GM19035 (cell line): Measurements from ENCODE around the gene SVIL.
"Not testable (repeated sequence)": the region's sequence is repeated elsewhere in the genome, so short reads cannot be mapped to it uniquely, and the experiment has no call there.

Source experiments
- ATAC-seq: cut with Tn5 transposase; IDR thresholded peaks from one replicate; pipeline ENCODE4 v1.9.1; 2021; ENCODE audit not compliant: unreplicated experiment

SVIL gene

GRCh38 chr10:29543715-29544114 lies 91.1 kb downstream of the SVIL start:
- no peak for ATAC-seq

DNA sequence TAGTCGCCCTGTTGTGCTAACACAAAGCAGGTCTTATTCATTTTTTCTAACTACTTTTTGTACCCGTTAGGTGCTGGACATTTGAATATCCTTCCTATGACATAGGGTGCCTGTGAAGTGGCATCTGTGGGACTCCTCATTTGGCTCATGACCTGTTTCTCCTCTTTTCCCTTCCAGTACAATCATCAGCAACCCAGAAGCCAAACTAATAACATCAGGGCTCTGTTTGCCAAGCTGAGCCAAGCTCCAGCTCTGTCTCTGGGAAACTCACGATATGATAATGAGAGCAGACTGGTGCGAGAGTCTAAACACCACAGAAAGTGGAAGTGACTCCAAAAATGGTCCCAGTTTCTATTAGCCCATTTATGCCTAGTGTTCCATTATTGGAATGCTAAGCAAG lies 92.0 kb downstream of the SVIL start:
- ATAC-seq = no peak

GRCh38 chr10:29541422-29542210 lies 93.2 kb downstream of the SVIL start:
- ATAC-seq = no peak

- no peak for ATAC-seq
These were observed 94.8 kb downstream of the SVIL start for GRCh38 chr10:29540016-29540415.

DNA sequence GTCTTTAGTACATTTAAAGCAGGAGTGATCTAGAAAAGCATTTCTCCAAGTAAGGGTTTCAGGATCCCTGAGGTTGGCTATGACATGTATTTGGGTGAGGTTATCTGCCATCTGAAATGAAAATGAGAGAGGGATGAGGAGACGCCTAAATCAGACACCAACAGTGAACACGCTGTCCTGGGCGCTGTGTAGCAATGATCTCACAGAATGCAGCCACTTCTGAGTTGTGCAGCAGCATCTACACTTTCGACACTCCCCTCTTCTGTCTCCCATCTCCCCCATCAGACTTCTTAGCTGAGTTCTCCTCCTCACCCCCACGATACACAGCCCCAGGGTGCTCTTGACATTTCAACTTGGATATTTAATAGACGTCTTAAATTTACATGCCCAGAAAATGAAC lies 95.4 kb downstream of the SVIL start:
- ATAC-seq = no peak

- no peak for ATAC-seq
These were observed 97.0 kb downstream of the SVIL start for GRCh38 chr10:29537799-29538198.

DNA sequence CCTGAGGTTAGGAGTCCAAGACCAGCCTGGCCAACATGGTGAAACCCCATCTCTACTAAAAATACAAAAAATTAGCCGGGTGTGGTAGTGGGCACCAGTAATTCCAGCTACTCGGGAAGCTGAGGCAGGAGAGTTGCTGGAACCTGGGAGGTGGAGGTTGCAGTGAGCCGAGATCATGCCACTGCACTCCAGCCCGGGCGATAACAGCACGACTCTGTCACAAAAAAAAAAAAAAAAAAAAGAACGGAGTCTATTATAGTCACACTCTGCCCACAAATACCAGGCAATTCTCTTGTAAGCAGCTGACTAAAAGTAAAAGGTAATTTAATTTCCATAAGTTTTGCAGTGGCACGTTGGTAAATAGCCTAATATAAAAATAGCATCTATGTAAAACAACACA lies 98.1 kb downstream of the SVIL start:
- not testable (repeated sequence) for ATAC-seq

- ATAC-seq = no peak
These were observed 98.9 kb downstream of the SVIL start for GRCh38 chr10:29535778-29536453.

GRCh38 chr10:29535012-29535777 lies 99.6 kb downstream of the SVIL start:
- ATAC-seq = no peak

DNA sequence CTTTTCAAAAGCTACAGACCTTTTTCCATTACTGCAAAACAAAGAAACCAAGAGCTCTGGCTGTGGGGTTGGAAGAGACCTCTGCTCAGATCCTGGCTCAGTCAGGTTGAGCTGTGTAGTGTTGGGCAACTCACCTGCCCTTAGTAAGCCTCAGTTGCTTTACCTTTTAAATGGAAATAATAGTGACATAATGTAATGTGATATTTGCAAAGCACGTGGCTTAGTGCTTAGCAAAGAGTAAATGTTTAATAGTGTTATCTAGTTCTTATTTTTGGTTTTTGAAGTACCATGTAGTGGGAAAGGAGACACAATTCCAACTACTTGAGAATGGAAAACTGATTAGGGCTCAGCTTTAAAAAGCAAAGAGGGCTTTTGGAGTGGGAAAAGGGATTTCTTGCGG lies 100.2 kb downstream of the SVIL start:
- ATAC-seq = no peak

- no peak for ATAC-seq
These were observed 101.0 kb downstream of the SVIL start for GRCh38 chr10:29533696-29534285.

GRCh38 chr10:29533046-29533445 lies 101.7 kb downstream of the SVIL start:
- ATAC-seq = no peak

GRCh38 chr10:29532256-29532878 lies 102.4 kb downstream of the SVIL start:
- no peak for ATAC-seq

DNA sequence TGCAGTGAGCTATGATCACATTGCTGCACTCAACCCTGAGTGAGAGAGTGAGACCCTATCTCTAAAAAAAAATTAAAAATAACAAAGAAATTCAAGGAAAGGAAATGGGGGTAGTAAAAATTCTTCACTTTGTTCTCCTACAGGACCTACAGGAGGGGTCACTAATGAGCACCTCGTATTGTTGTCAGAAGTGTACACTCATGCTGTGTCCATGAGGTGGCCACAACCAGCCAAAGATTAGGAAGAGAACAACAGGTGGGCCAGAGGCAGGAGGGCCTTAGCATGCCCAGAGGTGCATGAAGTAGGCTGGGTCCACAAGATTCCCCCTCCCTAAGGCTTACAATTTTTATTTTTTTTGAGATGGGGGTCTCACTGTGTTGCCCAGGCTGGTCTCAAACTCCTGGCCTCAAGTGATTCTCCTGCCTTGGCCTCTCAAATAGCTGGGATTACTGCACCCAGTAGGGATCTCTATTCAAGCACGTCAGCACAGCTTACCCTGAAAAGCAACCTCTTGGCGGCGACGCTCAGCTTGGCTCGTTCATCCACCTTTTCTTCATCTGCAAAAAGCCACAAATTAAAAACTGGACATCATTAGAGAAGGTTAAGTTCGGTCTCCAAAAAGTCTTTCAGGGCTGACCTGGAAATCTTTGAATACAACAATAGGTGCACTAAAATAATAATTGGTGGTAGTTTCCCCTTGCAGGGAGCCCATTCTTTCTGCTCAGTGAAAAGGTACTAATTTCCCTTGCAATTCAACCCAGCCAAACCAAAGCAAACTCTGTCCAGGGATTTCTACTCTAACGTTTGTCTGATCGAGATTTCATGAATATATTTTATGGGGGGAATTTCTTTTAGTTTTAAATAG lies 104.4 kb downstream of the SVIL start:
- ATAC-seq = no peak

GRCh38 chr10:29529146-29529545 lies 105.6 kb downstream of the SVIL start:
- no peak for ATAC-seq

DNA sequence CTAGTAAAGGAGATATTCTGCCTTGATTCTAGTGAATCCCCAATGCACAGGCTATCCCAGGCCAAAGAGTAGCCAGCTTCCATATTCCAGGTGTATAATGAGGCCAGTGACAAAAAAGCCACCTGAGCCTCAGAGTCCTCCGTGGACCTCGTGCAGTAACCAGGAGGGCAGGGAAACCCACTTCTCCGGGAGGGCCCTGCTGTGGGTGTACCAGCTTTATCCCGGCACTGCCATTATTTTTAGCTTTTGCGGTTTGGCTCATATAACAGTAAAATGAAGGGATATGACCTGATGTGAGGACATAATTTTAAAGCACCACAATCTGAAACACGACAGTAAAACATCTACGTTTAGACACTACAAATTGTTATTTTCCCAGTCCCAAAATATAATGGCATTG lies 109.0 kb downstream of the SVIL start:
- no peak for ATAC-seq

DNA sequence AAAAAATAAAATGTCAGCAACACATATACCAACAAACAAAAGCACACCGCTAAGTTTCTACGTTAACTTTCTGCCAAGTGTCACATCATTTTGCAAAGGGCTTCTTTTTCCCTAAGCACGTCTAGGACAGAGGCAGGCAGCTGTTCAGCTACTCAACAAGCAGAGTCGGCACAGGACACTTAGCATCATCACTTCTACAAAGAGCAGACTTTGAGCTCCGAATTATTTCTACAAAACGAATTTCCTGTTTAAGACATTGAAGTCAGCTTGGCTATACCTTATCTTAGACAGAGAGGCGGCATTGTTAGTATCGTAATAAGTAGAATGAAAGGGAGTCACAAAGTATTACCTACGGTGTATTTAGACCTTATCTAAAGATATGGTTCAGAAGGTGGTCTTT lies 110.1 kb downstream of the SVIL start:
- ATAC-seq = no peak

DNA sequence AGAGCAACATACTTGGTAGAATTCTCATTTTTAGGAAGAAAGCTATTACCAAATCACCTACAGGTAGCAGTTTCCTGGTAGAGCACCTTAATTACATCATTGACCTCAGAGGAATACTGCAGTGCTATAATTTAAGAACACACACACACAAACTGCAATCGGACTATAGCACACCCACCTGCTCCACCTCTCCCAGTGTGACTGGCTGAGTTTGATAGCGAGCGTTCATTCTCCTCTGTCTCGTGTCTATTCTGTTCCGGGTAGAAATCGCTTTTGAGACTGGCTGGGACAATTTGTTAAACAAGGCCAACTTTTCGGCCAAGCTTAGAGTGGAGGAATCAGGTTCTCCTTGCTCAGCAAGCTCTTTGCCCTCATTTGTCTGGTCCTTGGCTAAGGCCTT lies 110.5 kb downstream of the SVIL start:
- ATAC-seq = no peak

DNA sequence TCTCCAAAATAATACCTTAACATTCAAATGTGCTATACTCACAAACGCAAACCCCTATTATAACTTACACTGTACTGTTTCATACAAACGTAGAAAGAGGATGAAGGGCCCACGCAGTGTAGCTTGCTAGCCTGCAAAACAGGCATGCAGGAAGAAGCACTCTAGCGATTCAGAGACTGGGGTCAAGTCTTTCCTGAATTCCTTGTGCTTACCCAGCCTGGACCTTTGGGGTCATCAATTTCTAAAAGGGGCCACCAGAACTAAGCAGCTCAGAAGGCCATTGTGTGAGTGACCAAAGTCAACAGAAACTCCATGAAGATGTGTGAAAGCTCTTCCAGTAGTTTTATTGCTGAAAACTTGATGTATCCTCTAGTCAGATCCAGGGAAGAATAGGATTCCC lies 111.9 kb downstream of the SVIL start:
- ATAC-seq = no peak
